ENCODE results near the gene GMDS. TPM values are rescaled to one million over a fixed set of nuclear protein-coding genes. Genes with fewer than 3 reads are reported as not detected.

GMDS gene
- total RNA-seq, 1 experiment from 2014 or later, result 23.6 TPM

DNA sequence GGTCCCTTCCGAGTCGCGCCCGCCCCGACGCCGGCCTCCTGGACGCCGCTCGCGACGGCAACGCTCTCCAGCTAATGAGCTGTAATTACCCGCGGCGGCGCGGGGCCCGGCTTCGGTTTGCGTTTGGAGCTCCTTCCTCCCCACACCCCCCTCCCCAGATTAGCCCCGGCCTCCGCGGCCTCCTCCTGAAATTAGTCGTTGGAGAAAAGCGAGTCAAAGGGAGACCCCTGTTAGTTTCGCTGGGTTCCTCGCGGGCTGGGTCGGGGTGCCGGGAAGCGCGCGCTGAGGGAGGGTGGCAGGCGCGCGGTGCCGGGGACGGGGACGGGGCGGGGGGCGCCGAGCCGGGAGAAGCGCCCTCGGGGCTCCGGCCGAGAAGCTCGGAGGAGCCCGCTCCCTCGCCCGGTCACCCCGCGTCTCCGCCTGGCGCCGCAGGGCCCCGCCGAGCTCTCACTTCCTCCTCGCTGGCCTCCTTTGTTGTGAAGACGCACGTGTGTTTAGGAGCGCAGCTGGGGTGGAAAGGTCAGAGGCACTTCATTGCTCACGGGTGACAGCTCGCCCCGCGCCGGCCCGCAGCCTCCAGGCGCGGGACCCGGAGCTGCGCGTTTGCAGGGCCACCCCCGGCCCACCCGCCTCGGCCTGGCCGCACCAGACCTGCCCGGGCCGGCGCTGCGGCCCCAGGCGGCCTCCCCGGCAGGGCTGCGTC is 630.8 kb downstream of the GMDS start:
- no peak for DNase-seq (ENCODE audit: low spot score)

DNA sequence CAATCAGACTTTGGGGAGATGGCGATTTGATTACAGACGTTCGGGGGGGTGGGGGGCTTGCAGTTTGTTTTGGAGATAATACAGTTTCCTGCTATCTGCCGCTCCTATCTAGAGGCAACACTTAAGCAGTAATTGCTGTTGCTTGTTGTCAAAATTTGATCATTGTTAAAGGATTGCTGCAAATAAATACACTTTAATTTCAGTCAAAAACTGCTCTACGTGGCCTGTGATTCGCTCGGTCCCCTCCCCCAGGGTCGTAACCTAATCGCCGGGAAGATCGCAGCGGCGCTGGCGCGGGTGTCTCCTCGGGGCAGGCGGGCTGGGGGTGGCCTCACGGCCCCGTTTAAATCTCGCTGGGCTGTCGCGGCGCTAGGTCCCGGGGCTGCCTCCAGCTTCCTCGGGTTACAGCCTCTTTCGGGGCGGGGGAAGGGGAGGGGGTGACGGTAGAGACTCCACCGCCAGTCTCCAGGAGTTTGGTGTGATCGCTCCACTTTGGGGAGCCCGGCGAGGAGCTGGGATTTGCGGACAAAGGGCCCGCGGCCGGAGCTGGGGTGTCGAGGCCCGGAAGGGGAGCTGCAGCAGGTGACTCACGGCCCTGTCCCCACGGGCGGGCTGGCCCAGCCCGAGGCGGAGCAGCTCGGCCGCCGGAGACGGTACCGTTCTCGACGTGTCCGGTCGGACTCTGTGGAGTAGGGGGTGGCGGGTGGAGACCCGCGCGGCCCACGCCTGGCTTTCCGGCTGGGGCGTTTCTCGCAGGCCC is 631.5 kb downstream of the GMDS start:
- no peak for DNase-seq (ENCODE audit: low spot score)

DNA sequence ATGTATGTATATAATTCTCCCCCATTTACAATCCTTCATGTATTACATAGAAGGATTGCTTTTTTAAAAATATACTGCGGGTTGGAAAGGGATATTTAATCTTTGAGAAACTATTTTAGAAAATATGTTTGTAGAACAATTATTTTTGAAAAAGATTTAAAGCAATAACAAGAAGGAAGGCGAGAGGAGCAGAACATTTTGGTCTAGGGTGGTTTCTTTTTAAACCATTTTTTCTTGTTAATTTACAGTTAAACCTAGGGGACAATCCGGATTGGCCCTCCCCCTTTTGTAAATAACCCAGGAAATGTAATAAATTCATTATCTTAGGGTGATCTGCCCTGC is 632.1 kb downstream of the GMDS start:
- DNase-seq (ENCODE audit: low spot score), result no peak

DNA sequence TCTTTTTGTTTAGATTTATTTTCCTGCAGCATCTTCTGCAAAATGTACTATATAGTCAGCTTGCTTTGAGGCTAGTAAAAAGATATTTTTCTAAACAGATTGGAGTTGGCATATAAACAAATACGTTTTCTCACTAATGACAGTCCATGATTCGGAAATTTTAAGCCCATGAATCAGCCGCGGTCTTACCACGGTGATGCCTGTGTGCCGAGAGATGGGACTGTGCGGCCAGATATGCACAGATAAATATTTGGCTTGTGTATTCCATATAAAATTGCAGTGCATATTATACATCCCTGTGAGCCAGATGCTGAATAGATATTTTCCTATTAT is 632.5 kb downstream of the GMDS start:
- peak; percentile 42 for DNase-seq (ENCODE audit: low spot score)

DNA sequence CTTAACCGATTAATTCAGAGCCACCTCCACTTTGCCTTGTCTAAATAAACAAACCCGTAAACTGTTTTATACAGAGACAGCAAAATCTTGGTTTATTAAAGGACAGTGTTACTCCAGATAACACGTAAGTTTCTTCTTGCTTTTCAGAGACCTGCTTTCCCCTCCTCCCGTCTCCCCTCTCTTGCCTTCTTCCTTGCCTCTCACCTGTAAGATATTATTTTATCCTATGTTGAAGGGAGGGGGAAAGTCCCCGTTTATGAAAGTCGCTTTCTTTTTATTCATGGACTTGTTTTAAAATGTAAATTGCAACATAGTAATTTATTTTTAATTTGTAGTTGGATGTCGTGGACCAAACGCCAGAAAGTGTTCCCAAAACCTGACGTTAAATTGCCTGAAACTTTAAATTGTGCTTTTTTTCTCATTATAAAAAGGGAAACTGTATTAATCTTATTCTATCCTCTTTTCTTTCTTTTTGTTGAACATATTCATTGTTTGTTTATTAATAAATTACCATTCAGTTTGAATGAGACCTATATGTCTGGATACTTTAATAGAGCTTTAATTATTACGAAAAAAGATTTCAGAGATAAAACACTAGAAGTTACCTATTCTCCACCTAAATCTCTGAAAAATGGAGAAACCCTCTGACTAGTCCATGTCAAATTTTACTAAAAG is 633.0 kb downstream of the GMDS start:
- DNase-seq (ENCODE audit: low spot score), result no peak

DNA sequence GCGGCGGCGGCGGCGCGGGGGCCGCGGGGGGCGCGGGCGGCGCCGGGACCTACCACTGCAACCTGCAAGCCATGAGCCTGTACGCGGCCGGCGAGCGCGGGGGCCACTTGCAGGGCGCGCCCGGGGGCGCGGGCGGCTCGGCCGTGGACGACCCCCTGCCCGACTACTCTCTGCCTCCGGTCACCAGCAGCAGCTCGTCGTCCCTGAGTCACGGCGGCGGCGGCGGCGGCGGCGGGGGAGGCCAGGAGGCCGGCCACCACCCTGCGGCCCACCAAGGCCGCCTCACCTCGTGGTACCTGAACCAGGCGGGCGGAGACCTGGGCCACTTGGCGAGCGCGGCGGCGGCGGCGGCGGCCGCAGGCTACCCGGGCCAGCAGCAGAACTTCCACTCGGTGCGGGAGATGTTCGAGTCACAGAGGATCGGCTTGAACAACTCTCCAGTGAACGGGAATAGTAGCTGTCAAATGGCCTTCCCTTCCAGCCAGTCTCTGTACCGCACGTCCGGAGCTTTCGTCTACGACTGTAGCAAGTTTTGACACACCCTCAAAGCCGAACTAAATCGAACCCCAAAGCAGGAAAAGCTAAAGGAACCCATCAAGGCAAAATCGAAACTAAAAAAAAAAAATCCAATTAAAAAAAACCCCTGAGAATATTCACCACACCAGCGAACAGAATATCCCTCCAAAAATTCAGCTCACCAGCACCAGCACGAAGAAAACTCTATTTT is 633.7 kb downstream of the GMDS start:
- no peak for DNase-seq (ENCODE audit: low spot score)

DNA sequence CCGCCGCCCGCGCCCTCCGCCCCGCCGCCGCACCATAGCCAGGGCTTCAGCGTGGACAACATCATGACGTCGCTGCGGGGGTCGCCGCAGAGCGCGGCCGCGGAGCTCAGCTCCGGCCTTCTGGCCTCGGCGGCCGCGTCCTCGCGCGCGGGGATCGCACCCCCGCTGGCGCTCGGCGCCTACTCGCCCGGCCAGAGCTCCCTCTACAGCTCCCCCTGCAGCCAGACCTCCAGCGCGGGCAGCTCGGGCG is 634.2 kb downstream of the GMDS start:
- DNase-seq (ENCODE audit: low spot score), result no peak

DNA sequence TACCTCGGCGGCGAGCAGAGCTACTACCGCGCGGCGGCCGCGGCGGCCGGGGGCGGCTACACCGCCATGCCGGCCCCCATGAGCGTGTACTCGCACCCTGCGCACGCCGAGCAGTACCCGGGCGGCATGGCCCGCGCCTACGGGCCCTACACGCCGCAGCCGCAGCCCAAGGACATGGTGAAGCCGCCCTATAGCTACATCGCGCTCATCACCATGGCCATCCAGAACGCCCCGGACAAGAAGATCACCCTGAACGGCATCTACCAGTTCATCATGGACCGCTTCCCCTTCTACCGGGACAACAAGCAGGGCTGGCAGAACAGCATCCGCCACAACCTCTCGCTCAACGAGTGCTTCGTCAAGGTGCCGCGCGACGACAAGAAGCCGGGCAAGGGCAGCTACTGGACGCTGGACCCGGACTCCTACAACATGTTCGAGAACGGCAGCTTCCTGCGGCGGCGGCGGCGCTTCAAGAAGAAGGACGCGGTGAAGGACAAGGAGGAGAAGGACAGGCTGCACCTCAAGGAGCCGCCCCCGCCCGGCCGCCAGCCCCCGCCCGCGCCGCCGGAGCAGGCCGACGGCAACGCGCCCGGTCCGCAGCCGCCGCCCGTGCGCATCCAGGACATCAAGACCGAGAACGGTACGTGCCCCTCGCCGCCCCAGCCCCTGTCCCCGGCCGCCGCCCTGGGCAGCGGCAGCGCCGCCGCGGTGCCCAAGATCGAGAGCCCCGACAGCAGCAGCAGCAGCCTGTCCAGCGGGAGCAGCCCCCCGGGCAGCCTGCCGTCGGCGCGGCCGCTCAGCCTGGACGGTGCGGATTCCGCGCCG is 634.7 kb downstream of the GMDS start:
- DNase-seq (ENCODE audit: low spot score), result peak; percentile 27

DNA sequence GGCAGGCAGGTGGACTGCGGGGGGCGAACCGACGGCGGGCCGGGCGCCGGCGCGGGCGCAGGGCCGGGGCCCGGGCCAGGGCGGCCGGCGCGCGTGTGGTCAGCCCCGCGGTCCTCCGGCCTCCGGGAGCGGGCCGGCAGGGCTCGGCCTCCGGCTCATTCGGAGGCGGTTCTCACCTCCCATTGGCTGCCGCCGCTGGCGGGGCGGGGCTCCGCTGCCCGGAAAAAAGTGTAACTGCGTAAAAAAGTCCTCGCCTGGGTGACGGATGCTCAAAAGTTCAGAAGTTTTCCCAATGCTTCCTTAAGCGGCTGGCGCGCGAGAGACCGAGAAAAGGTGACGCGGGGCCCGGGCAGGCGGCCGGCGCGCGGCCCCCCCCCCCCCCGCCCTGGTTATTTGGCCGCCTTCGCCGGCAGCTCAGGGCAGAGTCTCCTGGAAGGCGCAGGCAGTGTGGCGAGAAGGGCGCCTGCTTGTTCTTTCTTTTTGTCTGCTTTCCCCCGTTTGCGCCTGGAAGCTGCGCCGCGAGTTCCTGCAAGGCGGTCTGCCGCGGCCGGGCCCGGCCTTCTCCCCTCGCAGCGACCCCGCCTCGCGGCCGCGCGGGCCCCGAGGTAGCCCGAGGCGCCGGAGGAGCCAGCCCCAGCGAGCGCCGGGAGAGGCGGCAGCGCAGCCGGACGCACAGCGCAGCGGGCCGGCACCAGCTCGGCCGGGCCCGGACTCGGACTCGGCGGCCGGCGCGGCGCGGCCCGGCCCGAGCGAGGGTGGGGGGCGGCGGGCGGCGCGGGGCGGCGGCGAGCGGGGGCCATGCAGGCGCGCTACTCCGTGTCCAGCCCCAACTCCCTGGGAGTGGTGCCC is 635.5 kb downstream of the GMDS start, which contains the start of gene FOXC1:
TSS of gene FOXC1 (plus strand) at position 268 of the 849 bp plus-strand sequence. CDS start at position 799, 531 bp downstream.
- DNase-seq (ENCODE audit: low spot score), result peak; percentile 85

DNA sequence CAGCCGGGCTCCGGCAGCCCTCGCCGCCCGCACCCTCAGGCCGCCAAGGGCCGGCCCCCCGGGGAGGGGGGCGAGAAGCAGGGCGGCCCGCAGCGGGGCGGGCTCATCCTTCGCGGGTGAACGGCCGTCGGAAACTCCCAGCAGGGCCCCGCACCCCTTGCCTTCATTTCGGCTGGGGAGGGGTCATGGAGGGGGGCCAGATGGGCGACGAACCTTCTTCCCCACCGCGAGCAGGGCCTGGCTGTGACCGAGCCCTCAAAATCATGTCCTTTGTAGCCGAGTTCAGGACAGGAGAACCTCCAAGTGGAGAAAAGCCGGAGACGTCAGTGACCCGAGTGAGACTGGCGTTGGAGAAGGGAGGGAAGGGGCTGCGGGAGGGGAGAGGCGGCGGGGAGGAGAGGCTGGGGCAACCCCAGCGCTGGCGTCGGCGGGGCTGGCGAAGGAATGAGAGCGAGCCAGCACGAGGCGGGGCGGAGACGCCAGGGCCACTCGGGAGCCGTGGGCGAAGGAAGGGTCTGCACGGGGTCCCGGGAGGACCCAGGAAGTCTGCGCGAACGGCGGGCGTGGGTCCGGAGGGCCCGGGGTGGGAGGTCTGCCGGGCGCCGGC is 636.3 kb downstream of the GMDS start:
- DNase-seq (ENCODE audit: low spot score), result no peak

DNA sequence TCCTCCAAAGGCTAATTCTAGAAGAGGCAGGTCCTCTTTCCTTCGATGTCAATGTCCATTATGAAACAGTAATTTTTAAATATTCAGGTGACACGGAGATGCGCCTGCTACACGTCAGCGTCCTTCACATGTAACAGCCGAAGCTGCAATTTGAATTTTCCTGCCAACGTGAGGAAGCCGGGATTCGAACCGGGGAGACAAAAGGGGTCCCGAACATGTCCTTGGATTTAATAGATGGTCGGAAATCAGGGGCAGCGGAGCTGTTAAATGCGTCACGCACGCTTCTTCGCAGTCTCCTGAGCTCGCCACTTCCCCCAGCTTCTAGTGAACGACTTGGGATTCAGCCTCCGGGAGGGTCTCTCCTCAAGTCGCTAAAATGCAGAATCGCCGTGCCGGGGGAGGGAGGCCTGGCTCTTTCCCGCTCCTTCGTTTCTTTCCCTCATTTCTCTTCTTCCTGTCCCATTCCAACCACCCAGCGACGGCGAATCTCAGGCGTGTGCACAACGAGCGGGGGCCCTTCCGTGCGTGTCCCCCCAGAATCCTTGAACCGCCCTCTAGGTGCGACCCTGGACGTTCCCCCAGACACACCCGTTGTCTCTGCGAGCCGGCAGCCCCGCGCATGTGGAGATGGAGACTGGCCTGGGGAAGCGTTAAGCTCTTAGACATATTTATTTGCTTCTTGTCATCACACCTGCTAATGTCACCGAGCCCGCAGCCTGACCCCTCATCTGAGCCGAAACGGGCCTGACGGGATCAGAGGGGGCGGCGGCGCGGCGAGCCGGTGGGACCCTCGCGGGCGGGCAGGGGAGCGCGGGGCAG is 637.0 kb downstream of the GMDS start:
- no peak for DNase-seq (ENCODE audit: low spot score)

DNA sequence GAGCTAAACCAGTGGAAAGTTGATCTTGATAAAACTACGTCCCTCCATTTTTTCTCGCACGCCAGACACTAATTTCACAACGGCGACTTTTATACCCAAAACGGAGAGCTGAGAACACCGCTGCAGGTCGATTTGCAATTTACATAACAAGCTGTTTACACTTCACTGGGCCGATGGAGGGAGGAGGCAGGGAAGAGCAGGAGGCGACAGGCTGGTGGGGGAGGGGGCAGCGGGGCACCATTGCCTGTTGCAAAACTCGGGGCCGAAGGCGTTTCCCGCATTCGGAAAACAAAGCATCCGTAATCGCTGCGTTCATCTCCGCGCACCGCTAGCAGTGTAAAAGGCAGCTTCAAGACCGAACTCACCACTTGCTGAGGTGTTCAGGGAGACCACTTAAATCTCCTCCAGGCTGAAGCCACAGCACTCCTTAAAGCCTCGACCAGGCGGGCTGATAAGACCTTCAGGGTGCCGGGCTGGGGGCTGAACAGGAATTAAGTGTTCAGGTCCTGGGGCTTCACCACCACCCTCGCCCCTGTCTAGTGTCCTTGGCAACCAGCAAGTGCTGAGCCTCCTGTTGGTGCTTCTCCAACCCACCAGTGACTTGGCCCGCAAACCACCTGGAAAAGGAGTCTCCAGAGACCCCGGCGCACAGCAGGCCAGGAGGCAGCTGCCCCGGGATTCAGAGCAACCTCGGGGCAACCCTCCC is 637.7 kb downstream of the GMDS start:
- no peak for DNase-seq (ENCODE audit: low spot score)

DNA sequence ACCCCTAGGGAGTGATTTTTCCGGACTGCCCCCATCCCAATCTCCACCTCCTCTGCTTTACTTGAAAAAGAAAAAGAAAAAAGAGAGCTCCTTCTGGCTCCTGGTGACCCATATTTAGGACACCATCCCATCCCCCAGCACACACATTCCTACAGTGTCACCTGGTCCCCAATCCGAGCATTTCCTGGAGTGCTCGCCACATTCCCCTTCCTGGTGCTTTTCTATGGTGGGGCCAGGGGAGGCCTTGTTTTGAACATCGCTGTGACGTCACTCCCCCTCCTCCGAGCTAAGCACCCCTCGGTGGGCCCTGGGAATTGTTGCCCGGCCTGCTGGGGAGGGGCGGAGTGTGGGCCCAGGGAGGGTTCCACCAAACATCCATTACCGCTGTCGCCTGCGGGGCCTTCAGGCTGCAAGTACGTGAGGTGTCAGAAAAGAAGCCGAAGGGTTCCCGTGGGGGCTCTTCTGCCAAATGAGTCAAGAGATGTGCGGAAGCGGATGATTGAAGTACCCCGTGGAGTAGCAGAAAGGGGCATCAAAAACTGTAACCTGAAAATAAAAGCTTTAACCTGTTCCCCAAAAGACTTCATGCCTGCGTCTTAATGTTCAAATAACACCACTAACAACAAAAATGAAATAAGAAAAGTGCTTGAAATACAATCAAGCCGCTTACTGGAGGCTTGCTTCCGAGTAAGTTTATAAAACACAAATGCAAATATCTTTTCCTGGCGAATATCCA is 638.5 kb downstream of the GMDS start:
- no peak for DNase-seq (ENCODE audit: low spot score)

DNA sequence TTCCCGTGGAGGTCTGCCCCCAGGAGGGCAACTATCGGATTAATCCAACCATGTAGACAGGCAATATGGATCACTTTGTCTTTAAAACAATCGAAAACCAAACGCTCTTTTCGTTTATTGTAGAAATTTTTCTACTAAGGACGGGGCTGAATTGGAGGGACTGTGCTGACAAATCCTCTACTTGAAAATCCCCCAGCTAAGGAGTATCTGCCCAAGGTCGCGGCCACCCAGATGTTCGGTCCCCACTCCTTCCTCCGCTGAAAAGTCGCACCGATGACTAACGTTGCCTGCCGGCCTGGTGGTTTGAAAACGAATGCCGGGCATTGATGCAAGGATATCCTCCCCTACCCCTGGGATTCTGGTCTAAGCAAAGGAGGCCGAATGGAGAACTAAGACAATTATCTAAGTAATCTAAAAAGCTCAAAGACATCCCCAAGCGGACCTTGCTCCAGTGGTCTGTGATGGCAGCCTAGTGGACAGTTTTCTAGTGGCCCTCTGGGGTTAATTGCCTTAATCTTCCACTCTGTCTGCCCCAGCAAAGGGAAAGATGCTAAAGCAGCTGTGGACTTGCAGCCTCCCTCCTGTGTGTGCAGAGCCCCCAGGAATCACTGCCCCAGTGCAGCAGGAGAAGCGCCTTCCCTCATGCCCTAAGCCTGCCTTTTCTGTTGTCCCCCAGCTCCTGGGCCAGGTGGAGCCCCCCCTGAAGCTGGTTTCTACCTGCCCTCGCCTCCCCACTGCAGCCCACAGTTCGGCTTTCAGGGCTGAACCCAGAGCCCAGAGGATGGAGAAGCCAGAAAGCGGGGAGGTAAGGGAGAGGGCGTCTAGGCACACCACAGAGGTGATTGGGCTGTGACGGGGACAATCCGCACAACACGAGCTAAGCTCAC is 639.3 kb downstream of the GMDS start:
- DNase-seq (ENCODE audit: low spot score), result no peak

DNA sequence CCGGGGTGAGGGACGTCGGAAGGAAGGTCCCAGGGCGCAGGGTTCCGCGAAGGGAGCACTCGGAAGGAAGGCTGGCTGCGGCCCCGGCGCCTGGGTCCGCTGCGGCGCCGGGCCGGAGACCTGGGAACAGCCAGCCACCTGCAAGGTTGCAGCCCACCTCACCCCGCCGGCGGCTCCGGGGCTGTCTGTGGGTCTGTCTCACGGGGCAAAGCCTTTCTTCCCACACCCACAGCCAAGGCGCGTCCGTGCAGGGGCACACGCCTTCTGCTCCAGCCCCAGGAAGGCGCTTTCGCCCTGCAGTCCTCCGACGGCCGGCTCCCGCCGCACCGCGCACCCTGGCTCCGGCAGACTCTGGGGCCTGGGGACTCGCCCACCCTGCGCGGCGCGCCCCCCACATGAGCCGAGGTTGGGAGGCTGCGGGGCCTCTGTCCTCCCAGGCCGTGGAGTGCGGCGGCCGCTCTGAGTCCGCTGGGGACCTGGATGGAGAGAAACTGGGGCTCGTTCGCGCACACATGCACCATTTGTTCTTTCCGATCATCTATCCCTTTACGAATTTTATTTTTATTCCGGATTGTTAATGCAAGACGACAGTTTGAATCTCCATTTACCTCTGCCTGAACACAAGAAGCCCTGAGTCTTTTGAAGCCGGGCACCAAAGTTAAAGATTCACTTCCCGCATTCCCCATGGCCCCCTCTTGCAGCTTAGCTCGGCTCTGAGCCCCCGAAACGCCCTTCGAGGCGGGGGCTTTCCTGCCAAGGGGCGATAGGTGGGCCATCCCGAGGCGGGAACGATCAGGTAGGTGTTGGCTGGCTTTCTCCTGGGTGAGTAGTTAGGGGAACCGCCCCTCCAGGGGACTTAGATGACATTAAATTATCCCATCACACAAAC is 640.2 kb downstream of the GMDS start:
- no peak for DNase-seq (ENCODE audit: low spot score)
